Erythroblast (primary cell): ENCODE data around the gene DTX3L.

Source experiments
- GATA1 ChIP-seq: IDR thresholded peaks from 2 replicates; pipeline ENCODE4 v1.6.1; 2011; ENCODE audit warnings: low read depth, mild to moderate bottlenecking, control low read depth, low read length, moderate library complexity
- POLR2A ChIP-seq: IDR thresholded peaks from 2 replicates; pipeline ENCODE4 v1.6.1; 2011; ENCODE audit warnings: mild to moderate bottlenecking, low read length

GRCh38 chr3:122560680-122561079, 3.5 kb upstream of the DTX3L start:
- TF ChIP-seq POLR2A, result no peak
- no peak for TF ChIP-seq GATA1
